A549 treated with CORT108297 at 1 μM for 4 hours (cell line): ENCODE measurements around the gene ZFP37. TPM values are rescaled to one million over a fixed set of nuclear protein-coding genes. Genes with fewer than 3 reads are reported as not detected.

Experiments used
- total RNA-seq: library from RNA; stranded (reverse); fragments of 200-300 nt; extraction: Qiagen RNA extraction; gene quantifications from 5 replicates; pipeline ENCODE4 v1.2.3, GENCODE V29; 2022

The ZFP37 gene
- 1.3 to 2.3 TPM (median 1.6 TPM) in 5 replicates for total RNA-seq

DNA sequence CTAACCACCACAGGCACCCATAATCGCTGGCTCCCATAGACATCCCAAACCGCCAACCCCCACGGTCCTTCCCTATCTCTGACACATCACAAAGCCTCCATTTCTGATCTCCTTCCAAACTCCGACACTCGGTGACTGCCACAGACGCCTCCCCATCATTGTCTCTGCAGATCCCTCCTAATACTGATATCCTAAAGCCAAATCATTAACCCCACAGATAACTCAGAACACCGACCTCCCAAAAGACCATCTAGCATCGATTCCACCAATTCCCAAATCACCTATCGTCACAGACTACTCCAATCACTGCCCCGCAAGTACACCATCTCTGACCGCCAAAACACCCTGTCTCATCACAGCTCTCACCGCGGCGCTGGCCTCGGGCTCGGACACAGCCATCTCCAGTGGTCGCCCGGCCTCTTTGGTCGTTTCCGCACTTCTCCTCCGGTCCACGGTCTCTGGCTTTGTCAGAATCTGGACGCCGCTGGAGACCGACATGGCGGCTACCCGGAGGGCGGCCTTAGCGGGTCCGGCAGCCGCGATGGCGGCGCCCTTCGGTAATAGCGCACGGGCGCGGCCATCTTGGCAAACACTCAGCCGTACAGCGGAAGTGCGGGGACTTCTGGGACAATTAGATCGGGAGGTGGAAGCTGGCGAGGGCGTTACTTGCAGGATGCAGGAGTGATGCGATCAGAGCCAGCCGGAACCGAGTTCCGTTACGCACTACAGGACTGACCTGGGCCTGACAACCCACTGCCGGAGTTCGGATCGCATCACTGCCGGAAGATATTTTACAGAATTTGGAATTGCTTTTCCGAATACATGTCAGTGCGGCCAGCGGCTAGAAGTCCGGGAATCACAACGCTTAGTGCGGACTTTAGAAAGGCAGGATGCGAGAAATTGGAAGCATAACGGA lies at the start of gene ZFP37:
ZFP37 (minus strand) TSS at position 534 of the 916 bp plus-strand sequence; CDS start at position 498, 36 bp downstream.

DNA sequence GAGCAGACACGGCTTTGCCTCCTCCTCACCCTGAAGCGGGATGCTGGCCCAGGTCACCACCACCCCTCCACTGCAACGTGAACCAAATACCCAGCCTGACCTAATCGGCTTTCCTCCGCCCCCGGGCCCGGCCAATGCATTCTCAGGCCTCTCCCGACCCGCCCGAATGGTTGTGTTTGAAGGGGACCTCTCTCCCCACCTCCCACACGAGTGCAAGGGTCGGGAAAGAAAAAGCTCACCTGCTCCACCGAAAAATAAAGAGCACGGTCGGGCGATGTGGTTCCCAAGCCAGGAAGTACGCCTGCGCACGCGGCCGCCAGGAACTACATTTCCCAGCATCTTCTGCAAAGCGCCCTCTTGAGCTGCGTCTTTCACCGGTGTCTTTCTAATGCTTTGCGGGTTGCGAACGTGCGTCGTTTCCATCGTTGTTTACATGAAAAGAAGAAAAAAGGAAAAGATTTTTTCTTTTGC lies 44.6 kb downstream of the ZFP37 start, which contains the start of gene ZNF883:
ZNF883 (minus strand) TSS at position 282 of the 471 bp plus-strand sequence.

Other genes starting within 250 kb of the ZFP37 start
- gene SLC46A2, start 165.8 kb downstream of the ZFP37 start, total RNA-seq = 0.02 TPM in 1 of 5 replicates, not detected in the others
- gene ZNF883, start 44.5 kb downstream of the ZFP37 start, total RNA-seq = 0.70 to 0.91 TPM (median 0.75 TPM) in 5 replicates
- gene SLC31A2, start 94.3 kb upstream of the ZFP37 start, total RNA-seq = 7.0 to 7.9 TPM (median 7.3 TPM) in 5 replicates
- gene FKBP15, start 164.6 kb upstream of the ZFP37 start, total RNA-seq = 17.1 to 18.6 TPM (median 18.0 TPM) in 5 replicates
- 19.1 to 21.7 TPM (median 20.5 TPM) in 5 replicates for gene SLC31A1, start 164.8 kb upstream of the ZFP37 start, total RNA-seq
- gene CDC26, start 218.8 kb upstream of the ZFP37 start, total RNA-seq = 42.9 to 71.8 TPM (median 48.8 TPM) in 5 replicates
- gene PRPF4, start 218.9 kb upstream of the ZFP37 start, total RNA-seq = 55.1 to 61.9 TPM (median 55.6 TPM) in 5 replicates
- gene RNF183, start 246.7 kb upstream of the ZFP37 start, total RNA-seq = 0.15 TPM in 1 of 5 replicates, not detected in the others